LNCAP (cell line): ENCODE data around the gene PP2D1.
A peak's percentile ranks its signal among the peaks of the same experiment; 100 is the strongest.

ENCODE experiments used
- CTCF ChIP-seq: fragments of 450-650 bp; IDR thresholded peaks from 2 replicates; pipeline ENCODE4 v1.5.1; 2017; ENCODE audit warnings: mild to moderate bottlenecking

The PP2D1 gene

GRCh38 chr3:20043396-20043795 is 31.3 kb upstream of the PP2D1 start:
- no peak for TF ChIP-seq CTCF

- TF ChIP-seq CTCF = no peak
Observed at GRCh38 chr3:20042331-20042730, 30.3 kb upstream of the PP2D1 start.

GRCh38 chr3:20041197-20041780 is 29.2 kb upstream of the PP2D1 start:
- TF ChIP-seq CTCF = no peak

GRCh38 chr3:20040548-20041196 is 28.6 kb upstream of the PP2D1 start:
- peak; percentile 22; the same call in 1 of the 2 replicates for TF ChIP-seq CTCF

- TF ChIP-seq CTCF = peak; percentile 62
Observed at GRCh38 chr3:20039765-20040547, 27.9 kb upstream of the PP2D1 start, which contains the start of gene KAT2B. Gene KAT2B (plus strand): TSS chr3:20040446. CDS start chr3:20040478, 32 bp downstream.

- TF ChIP-seq CTCF = no peak
Observed at GRCh38 chr3:20039466-20039764, 27.4 kb upstream of the PP2D1 start.

GRCh38 chr3:20038699-20039465 is 26.8 kb upstream of the PP2D1 start:
- no peak for TF ChIP-seq CTCF
